SU-DHL-6 (cell line): ENCODE measurements around the gene BOLA1.
"Not testable (repeated sequence)": the region's sequence is repeated elsewhere in the genome, so short reads cannot be mapped to it uniquely, and the experiment has no call there.

Experiments
- EZH2phosphoT487 ChIP-seq: fragments of 200-600 bp; sonication (generic), shearing (Covaris generic); conservative IDR thresholded peaks from 2 replicates; pipeline ENCODE4 v1.6.1; 2018; ENCODE audit warnings: mild to moderate bottlenecking, antibody characterized with exemption, low read length, moderate library complexity, mixed read lengths
- TF ChIP-seq, protein P1 (sequence below): fragments of 200-600 bp; sonication (generic); IDR thresholded peaks from one replicate; pipeline ENCODE4 v1.5.1; 2017; ENCODE audit warnings: antibody characterized with exemption, mild to moderate bottlenecking, low read length, moderate library complexity; ENCODE audit not compliant: insufficient read depth, poor library complexity, severe bottlenecking

DNA sequence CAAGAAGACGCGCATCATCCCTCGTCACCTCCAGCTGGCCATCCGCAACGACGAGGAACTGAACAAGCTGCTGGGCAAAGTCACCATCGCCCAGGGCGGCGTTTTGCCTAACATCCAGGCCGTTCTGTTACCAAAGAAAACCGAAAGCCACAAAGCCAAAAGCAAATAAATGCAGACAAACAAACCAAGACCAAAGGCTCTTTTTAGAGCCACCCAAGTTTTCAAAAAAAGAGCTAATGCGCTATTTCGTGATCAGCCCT is 12.2 kb upstream of the BOLA1 start:
- TF ChIP-seq, protein P1, sequence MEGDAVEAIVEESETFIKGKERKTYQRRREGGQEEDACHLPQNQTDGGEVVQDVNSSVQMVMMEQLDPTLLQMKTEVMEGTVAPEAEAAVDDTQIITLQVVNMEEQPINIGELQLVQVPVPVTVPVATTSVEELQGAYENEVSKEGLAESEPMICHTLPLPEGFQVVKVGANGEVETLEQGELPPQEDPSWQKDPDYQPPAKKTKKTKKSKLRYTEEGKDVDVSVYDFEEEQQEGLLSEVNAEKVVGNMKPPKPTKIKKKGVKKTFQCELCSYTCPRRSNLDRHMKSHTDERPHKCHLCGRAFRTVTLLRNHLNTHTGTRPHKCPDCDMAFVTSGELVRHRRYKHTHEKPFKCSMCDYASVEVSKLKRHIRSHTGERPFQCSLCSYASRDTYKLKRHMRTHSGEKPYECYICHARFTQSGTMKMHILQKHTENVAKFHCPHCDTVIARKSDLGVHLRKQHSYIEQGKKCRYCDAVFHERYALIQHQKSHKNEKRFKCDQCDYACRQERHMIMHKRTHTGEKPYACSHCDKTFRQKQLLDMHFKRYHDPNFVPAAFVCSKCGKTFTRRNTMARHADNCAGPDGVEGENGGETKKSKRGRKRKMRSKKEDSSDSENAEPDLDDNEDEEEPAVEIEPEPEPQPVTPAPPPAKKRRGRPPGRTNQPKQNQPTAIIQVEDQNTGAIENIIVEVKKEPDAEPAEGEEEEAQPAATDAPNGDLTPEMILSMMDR, result not testable (repeated sequence)
- TF ChIP-seq EZH2phosphoT487, result not testable (repeated sequence)
